ENCODE measurements around the gene CHDH.

CHDH gene

DNA sequence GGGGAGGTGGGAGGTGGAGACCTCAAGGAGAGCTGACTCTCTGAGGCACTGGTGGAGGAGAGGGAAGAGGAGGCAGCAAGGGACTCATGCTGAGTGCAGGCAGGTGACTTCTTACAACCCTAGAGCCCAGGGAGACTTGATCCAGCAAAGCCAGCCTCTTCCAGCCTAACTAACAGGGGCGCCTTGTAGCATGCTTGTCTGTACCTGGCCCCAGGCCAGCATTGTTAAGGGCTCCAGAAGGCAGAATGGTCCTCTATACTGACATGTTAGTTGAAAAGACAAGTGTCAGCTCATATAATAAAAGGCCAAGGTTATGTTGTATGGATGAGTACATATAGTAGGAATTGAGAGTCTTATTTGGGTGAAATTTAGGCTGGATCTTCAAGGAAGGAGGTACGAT lies 65.4 kb downstream of the CHDH start:
- no peak for DNase-seq

DNA sequence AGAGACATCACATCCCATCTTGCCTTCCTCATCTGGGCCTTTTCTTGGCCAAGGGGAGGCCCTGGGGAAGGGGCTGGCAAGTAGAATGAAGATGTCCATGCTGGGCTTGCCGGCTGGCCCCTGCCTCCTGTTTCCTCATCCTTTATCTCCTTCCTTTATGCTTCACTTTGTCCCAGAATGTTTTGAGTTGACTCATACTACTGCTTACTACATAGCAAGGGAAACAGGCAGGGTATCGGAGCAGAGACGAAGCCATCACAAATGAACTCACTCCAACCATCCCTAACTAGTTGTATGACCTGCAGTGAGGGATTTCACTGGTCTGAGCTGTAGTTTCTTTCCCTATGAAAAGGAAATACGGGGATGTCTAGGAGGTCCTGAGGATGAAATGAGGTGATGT lies 66.0 kb downstream of the CHDH start:
- no peak for DNase-seq

DNA sequence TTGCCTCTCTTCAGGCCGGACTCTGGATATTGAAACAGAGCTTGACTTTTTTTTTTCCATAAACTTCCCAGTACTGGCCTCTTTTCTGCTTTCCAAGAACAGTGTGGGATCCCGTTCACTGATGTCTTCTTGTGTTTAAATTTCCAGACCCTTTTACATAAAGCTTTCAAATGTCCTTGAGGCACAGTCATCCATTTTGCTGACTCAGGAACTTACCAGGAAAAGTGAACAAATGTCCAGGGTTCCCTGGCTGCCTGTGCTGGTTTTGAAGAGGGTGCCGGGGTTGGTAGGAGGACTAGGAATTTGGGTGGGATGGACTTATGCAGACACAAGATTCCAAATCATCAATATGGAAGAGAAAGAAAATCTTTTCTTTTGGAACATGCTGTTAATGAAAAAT lies 68.1 kb downstream of the CHDH start:
- DNase-seq = no peak

DNA sequence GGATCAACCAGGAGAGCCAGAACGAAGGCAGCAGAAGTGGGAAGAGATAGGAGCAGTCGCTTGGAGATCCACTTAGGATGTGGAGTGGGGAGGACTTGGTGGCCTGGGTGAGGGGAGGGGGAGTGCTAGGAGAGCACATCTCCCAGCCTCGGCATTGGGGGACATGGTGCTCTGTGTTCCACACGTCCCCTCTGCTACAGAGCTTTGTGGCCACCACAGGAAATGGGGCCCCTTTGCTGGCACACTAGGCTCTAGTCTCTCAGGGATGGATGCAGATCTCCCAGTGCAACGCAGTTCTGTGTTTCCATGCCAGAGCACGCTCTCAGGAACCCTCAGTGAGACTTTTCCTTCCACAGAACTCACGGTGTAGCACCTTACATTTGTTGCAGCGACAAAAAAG lies 68.8 kb downstream of the CHDH start:
- DNase-seq = no peak

DNA sequence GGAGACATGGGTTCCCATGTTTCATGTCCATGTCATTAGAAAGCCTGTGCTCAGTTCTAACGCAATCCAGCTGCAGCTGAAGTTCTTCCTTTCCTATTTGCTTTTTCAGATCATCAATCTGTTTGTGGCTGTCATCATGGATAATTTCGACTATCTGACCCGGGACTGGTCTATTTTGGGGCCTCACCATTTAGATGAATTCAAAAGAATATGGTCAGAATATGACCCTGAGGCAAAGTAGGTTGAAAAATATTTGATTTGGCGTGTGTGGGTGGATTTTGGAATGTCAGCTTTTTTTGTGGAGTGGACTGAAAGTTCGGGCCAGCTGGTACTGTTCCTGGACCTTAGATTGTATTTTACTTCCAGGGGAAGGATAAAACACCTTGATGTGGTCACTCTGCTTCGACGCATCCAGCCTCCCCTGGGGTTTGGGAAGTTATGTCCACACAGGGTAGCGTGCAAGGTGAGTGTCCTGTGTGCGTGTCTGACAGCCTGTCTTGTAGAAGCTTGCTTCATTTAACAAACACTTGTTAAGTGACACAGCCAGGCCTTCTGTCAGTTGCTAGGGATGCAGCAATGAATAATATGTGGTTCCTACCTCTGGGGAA lies 69.6 kb downstream of the CHDH start:
- no peak for DNase-seq

DNA sequence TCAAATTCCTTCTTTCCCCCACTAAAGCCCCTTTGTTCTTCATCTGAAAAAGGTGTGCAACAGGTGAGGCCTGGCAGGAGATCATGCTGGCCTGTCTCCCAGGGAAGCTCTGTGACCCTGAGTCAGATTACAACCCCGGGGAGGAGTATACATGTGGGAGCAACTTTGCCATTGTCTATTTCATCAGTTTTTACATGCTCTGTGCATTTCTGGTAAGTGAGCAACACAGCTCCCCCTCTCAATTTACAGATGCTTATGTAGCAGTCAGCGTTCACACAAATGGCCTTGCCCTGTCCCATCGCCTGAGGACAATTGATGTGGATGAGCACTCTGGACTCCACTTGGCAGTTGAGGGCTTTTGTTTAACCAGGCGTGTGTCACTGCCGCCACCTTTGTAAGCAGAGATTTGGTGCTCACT lies 70.4 kb downstream of the CHDH start:
- no peak for DNase-seq

DNA sequence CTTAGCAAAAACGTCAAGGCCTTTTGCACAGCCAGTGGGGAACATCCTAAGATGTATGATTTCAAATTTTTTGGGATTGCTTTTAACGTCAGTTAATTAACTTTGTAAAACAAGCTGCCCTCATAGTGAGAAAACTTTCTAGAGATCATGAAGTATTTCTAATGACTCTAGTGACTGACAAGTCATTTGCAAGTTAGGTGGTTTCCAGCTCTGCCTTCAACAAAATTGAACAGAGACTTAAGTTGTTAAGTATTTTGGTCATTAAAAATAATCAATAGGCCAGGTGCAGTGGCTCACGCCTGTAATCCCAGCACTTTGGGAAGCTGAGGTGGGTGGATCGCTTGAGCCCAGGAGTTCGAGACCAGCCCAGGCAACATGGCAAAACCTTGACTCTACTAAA lies 71.2 kb downstream of the CHDH start:
- DNase-seq = no peak

DNA sequence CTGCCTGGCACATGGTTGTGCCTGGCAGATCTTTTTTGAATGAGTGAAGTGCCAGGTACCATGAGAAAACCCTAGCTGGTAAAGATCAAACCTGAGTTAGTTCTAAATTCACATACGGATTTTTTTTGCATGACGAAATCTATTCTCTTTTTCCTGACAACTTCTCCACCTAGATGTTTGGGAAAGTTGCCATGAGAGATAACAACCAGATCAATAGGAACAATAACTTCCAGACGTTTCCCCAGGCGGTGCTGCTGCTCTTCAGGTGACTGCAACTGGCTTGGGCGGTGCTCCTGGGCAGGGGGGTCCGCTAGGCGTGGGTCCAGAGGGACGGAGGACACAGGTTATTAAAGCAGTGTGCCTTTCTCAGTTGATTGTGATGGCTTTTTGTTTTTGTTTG lies 71.8 kb downstream of the CHDH start:
- DNase-seq = no peak

DNA sequence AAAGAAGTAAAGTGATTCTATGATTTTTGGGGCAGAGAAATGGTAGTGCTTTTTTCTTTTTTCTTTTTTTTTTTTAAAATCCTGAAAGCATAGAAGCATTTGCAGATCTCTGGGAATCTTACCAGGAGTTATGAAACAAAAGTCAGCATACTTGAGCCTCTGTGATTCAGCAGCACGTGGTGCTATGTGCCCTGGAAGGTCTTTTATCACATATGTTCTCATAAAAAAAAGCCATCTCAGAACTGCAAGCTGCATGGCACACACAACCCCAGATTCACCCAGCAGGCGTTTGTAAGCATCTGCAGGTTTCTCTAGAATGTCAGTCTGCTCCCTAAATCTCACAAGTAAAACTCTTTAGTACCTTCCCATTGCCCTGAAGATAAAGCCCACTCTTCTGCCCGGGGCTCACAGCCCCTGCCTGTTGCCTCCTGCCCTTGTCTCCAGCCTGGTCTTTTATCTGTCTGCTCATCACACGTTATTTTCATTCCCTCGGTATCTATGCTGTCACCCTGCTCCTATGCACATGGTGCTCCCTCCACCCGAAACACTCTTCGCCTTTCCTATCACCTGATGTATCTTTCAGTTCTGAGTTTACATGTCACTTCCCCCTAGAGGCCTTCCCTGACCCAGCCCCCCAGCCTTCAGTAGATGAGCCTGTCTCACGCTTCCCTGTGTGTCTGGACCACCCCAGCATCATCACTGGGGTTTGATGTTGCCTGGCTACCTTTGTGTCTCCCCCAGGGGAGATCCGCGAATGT lies 72.4 kb downstream of the CHDH start:
- DNase-seq = no peak

DNA sequence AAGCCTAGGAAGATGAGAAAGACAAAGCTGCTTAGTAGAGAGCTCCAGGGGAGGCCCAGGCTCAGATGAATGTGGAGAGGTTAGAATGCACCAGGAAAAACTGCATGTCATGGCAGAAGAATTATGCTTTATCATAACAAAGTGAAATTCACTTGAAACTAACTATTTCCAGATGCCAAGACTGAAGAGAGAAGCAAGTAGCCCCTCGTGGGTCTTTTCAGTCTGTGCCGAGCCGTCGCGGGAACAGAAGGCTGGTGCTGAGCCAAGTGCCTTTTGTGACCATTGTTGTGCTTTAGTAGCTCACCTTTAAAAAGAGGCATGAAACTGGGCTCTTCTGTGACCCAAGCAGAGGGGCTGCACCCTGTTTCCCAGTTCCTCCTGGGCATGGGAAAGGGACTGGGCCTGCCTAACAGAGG lies 73.2 kb downstream of the CHDH start:
- no peak for DNase-seq

DNA sequence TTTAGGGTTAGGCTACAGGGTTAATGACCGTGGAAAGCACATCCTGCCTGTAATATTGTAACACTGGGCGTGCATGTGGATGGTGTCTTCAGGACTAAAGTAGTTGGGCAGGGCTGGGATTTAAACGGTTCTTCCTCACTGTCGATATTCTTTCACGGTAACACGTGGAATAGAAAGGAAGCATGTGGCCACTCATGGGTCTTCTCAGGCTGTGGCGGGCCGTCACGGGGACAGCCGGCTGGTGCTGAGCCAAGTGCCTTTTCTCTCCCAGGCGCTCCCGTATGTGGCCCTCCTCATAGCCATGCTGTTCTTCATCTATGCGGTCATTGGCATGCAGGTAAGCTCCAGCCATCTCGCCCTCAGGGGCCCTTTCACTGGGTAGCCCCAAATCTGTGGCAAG lies 73.7 kb downstream of the CHDH start:
- DNase-seq = no peak

DNA sequence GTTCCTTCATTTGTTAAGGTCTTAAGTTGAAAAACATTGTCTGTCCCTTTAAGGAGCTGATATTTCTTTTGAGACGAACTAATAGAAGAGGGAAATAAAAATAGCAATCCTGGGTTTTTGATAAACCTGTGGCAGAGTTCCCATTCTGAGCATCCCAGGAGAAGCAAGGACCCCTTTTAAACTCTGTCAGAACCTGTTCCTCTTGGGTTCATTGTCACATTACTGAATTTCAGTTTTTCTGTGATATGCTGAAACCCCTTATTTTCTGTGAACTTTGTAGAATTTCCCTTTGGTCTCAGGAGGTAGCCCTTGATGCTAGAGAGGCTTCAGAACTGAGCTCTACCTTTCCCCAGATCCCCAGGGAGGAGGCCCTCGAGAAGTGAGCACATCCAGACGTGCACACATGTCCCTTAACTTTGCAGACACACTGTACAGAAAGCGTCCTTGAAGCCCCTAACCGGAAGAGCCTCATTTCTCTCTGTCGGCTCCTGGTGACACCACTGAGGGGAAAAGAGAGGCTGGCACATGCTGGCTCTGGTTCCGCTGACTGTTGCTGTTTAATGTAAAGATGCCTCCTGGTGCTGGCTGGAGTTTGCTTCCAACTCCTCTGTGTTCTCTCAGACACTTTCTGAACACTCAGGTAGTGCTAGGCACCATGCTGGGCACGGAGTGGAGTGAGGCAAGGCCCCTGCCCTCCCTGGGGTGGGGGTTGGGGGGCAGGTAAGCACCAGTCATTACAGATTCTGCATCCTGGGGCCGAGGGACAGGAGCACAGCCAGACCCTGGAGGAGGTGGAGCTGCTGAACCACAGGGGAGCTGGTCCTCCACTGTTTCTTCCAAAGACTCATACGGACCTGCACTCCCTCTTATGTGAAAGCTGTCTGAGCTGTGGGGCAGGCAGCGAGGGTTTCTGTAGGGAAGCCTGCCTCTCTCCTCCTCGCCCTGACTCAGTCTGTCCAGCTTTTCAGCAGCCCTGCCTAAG lies 77.5 kb downstream of the CHDH start:
- no peak for DNase-seq

DNA sequence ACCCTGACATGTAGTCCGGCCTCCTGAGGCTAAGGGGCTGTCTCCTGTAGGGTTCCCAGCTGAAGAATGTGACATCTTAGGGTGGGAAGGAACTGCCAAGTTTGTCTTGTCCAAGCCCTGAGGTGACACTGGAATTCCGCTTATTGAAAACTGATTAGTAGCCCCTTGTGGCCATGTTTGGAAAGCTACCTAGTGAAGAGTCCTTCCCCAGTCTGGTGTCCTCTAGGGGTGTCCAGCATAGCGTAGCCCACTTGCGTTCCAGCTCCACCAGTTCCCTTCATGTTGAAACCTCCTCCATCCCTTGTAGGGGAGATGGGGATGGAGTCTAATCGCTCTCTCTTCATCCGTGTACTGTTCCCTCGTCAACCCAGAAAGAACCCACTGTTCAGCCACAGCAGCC lies 79.5 kb downstream of the CHDH start:
- DNase-seq = no peak

DNA sequence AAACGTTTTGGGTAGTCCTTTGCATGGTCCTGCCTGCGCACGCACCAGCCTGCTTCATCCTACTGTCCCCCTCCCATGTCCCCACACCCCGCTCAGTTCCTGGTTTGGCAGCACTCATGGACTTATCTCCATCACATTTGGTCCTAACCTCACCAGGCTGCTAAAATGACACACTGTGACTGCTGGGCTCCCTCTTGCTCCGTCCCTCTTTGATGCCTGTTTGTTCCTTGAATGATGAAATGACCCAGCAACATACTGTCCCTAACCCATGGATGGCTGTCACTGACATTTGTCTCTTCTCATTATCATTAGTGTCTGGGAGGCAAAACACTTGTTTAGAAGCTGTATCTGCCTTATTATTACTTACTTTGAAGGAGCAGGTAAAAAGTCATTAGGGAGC lies 80.5 kb downstream of the CHDH start:
- no peak for DNase-seq

DNA sequence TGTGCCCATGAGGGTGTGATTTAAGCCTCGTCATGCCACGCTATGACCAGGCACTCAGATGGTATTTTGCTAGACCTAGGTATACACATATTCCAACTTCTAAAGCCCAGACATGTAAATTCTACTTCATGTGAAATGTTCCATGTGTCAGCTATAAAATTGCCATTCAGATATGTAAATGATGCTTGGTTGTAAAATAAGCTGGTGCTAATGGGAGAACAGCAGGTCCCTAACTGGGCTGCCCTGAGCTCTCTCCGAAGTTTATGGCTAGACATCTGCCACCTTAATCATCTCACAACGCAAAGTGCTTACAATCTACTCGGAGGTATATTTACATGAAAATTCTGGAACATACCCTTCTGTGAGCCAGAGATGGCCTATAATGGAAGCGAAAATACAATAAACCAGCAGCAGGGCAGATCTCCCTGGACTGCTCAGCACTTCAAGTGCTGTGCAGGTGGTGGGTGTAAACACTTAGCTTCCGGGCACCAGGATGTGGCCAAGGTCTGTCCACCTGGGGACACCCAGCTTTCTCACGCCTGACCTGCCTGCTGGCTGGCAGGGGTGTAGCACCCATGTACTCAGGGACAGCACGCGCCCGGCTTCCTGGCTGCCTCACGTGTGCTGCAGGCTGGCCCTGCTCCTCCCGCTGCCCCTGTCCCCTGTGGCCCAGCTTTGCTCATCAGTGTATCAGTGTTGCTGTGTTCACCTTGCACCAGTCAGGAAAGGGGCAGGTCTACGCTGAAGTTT lies 82.0 kb downstream of the CHDH start:
- no peak for DNase-seq

DNA sequence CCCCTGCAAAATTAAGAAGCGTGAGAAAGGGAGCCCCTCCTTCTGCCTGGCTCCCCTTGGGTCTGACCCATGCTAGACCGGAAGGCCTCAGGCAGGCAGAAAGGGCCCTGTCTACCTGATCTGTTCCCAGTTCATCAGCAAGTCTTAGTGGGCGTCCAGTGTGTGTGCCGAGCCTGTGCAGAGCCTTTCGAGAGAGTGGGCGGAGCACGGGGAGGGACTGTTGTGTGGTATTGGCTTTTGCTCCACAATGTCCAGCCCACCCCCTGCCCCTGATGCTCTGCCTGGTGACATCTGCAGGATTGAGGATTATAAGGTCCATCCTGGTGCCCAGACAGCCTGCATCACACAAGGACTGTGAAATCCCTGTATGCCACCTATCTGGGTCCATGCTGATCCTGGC lies 82.9 kb downstream of the CHDH start:
- DNase-seq = no peak
